HK-2 (cell line): ENCODE measurements around the gene CRCP.

Source experiments
- DNase-seq: peaks from one replicate; pipeline ENCODE4 v3.0.0-alpha.2; 2018; ENCODE audit not compliant: unreplicated experiment

Gene CRCP

GRCh38 chr7:66187905-66188304 is 73.3 kb downstream of the CRCP start:
- DNase-seq = no peak

GRCh38 chr7:66188645-66189044 is 74.0 kb downstream of the CRCP start:
- no peak for DNase-seq

GRCh38 chr7:66189695-66190503 is 75.3 kb downstream of the CRCP start:
- no peak for DNase-seq

- no peak for DNase-seq
Observed at GRCh38 chr7:66190504-66190857, 75.8 kb downstream of the CRCP start.

- DNase-seq = no peak
Observed at GRCh38 chr7:66193146-66193725, 78.6 kb downstream of the CRCP start.

GRCh38 chr7:66198469-66198868 is 83.8 kb downstream of the CRCP start:
- no peak for DNase-seq

GRCh38 chr7:66198956-66199355 is 84.3 kb downstream of the CRCP start:
- DNase-seq = no peak

- DNase-seq = no peak
Observed at GRCh38 chr7:66202441-66202840, 87.8 kb downstream of the CRCP start.
